GM23338 (cell line): ENCODE measurements around the gene PRKAB2. TPM values are rescaled to one million over a fixed set of nuclear protein-coding genes. Genes with fewer than 3 reads are reported as not detected.

Experiments used
- ATAC-seq: fragments of 200-7000 bp; cut with Tn5 transposase; 3 replicates; pipeline ENCODE4 v1.9.1; 2020
- DNase-seq: peaks from one replicate; pipeline ENCODE4 v3.0.0-alpha.2; 2015; ENCODE audit warnings: low spot score
- H2AFZ ChIP-seq: fragments of 200-600 bp; sonication (generic); 2 replicates; pipeline ENCODE4 v1.8.0; 2016; ENCODE audit warnings: antibody characterized with exemption, mild to moderate bottlenecking, moderate library complexity
- H3F3A ChIP-seq: fragments of 200-600 bp; sonication (generic); replicated peaks from 2 replicates; pipeline ENCODE4 v1.8.0; 2017; ENCODE audit warnings: antibody characterized with exemption, mixed run types, low read depth
- H3K27ac ChIP-seq: fragments of 200-600 bp; sonication (generic); 2 replicates; pipeline ENCODE4 v1.6.1; 2016; ENCODE audit warnings: low read depth
- H3K27me3 ChIP-seq: fragments of 200-600 bp; sonication (generic); 2 replicates; pipeline ENCODE4 v1.8.0; 2016; ENCODE audit warnings: mild to moderate bottlenecking, mixed run types, moderate library complexity; ENCODE audit not compliant: insufficient read depth
- H3K36me3 ChIP-seq: fragments of 200-600 bp; sonication (generic); 2 replicates; pipeline ENCODE4 v1.8.0; 2016; ENCODE audit warnings: mild to moderate bottlenecking; ENCODE audit not compliant: insufficient read depth
- H3K4me1 ChIP-seq: fragments of 200-600 bp; sonication (generic); 2 replicates; pipeline ENCODE4 v1.8.0; 2016; ENCODE audit warnings: mild to moderate bottlenecking, moderate library complexity; ENCODE audit not compliant: insufficient read depth
- H3K4me2 ChIP-seq: fragments of 200-600 bp; sonication (generic); 2 replicates; pipeline ENCODE4 v1.7.1; 2017; ENCODE audit warnings: mixed run types
- H3K4me3 ChIP-seq: fragments of 200-600 bp; sonication (generic); 2 replicates; pipeline ENCODE4 v1.6.1; 2016; ENCODE audit warnings: mixed run types
- H3K79me2 ChIP-seq: fragments of 200-600 bp; sonication (generic); replicated peaks from 2 replicates; pipeline ENCODE4 v1.8.0; 2017; ENCODE audit warnings: mild to moderate bottlenecking; ENCODE audit not compliant: insufficient read depth
- H3K9me2 ChIP-seq: fragments of 200-600 bp; sonication (generic); 2 replicates; pipeline ENCODE4 v1.8.0; 2017; ENCODE audit not compliant: insufficient read depth
- H4K20me1 ChIP-seq: fragments of 200-600 bp; sonication (generic); replicated peaks from 2 replicates; pipeline ENCODE4 v1.8.0; 2017; ENCODE audit warnings: mild to moderate bottlenecking; ENCODE audit not compliant: insufficient read depth
- H3K27ac Mint-ChIP-seq: 2 replicates; pipeline ENCODE4 v1.8.0; 2020; ENCODE audit warnings: inconsistent platforms, mild to moderate bottlenecking, moderate library complexity, mixed read lengths
- H3K27me3 Mint-ChIP-seq: 3 replicates; pipeline ENCODE4 v1.8.0; 2022; ENCODE audit warnings: low read depth, mild to moderate bottlenecking, moderate library complexity, mixed read lengths, inconsistent platforms; ENCODE audit not compliant: insufficient read depth, poor library complexity
- H3K36me3 Mint-ChIP-seq: 3 replicates; pipeline ENCODE4 v1.8.0; 2021; ENCODE audit warnings: low read depth, mild to moderate bottlenecking, inconsistent platforms, moderate library complexity, mixed read lengths
- H3K4me1 Mint-ChIP-seq: 3 replicates; pipeline ENCODE4 v1.8.0; 2020; ENCODE audit warnings: mild to moderate bottlenecking, inconsistent platforms, mixed read lengths
- H3K4me3 Mint-ChIP-seq: 3 replicates; pipeline ENCODE4 v1.8.0; 2021; ENCODE audit warnings: moderate library complexity, mild to moderate bottlenecking, inconsistent platforms, mixed read lengths
- H3K9me3 Mint-ChIP-seq: 3 replicates; pipeline ENCODE4 v1.8.0; 2020; ENCODE audit warnings: moderate library complexity, mild to moderate bottlenecking, inconsistent platforms, mixed read lengths
- CREB1 ChIP-seq: fragments of 250-450 bp; sonication (Bioruptor Pico); IDR thresholded peaks from 2 replicates; pipeline ENCODE4 v1.5.0; 2020; ENCODE audit warnings: low read depth, mild to moderate bottlenecking, moderate library complexity
- CTCF ChIP-seq, 2 experiments: fragments of 200-600 bp in 1 of 2; sonication (generic) in 1 of 2; conservative IDR thresholded peaks; 2 replicates each; pipeline versions ENCODE4 v1.5.1 to v1.6.1; 2016 to 2017; ENCODE audit warnings: antibody characterized with exemption in 2 of 2, low read depth in 2 of 2, mild to moderate bottlenecking in 2 of 2, moderate library complexity in 1 of 2
- ETS1 ChIP-seq: IDR thresholded peaks from 2 replicates; pipeline ENCODE4 v1.6.1; 2016; ENCODE audit warnings: antibody characterized with exemption
- EZH2 ChIP-seq: fragments of 200-600 bp; sonication (generic); IDR thresholded peaks from one replicate; pipeline ENCODE4 v1.8.0; 2017; ENCODE audit warnings: antibody characterized with exemption, mild to moderate bottlenecking, low read depth; ENCODE audit not compliant: unreplicated experiment
- EZH2phosphoT487 ChIP-seq: fragments of 200-600 bp; sonication (generic); IDR thresholded peaks from one replicate; pipeline ENCODE4 v1.8.1; 2018; ENCODE audit warnings: antibody characterized with exemption; ENCODE audit not compliant: unreplicated experiment
- JUNB ChIP-seq: IDR thresholded peaks from one replicate; pipeline ENCODE4 v1.6.1; 2016; ENCODE audit warnings: antibody characterized with exemption; ENCODE audit not compliant: unreplicated experiment
- NANOG ChIP-seq: IDR thresholded peaks from 2 replicates; pipeline ENCODE4 v1.6.1; 2016; ENCODE audit warnings: antibody characterized with exemption, borderline replicate concordance
- POLR2AphosphoS5 ChIP-seq: IDR thresholded peaks from 2 replicates; pipeline ENCODE4 v1.6.1; 2016; ENCODE audit warnings: antibody characterized with exemption, low read depth
- REST ChIP-seq: IDR thresholded peaks from one replicate; pipeline ENCODE4 v1.6.1; 2018; ENCODE audit warnings: antibody characterized with exemption; ENCODE audit not compliant: unreplicated experiment
- STAT1 ChIP-seq: IDR thresholded peaks from one replicate; pipeline ENCODE4 v1.6.1; 2016; ENCODE audit warnings: antibody characterized with exemption; ENCODE audit not compliant: unreplicated experiment
- ZNF114 ChIP-seq: fragments of 250-450 bp; sonication (Bioruptor Pico); IDR thresholded peaks from 2 replicates; pipeline ENCODE4 v1.5.0; 2020; ENCODE audit warnings: mild to moderate bottlenecking, moderate library complexity
- ZNF331 ChIP-seq: fragments of 250-450 bp; sonication (Bioruptor Pico); IDR thresholded peaks from 2 replicates; pipeline ENCODE4 v1.5.0; 2020; ENCODE audit warnings: low read depth, mild to moderate bottlenecking, moderate library complexity
- ZNF462 ChIP-seq: fragments of 250-450 bp; sonication (Bioruptor Pico); IDR thresholded peaks from 2 replicates; pipeline ENCODE4 v1.5.0; 2020; ENCODE audit warnings: mild to moderate bottlenecking, moderate library complexity
- polyA plus RNA-seq: library from polyadenylated mRNA; unstranded; fragments of >200 nt; fragmentation: Nextera tagmentation; extraction: Ambion mirVana; gene quantifications from 2 replicates; pipeline ENCODE4 v1.2.1, GENCODE V29; 2016
- total RNA-seq: library from RNA; depleted of rRNA; stranded (reverse); fragments of >200 nt; shearing (Covaris generic); gene quantifications from 2 replicates; pipeline ENCODE4 v1.2.3, GENCODE V29; 2014

PRKAB2 gene
- total and polyA plus RNA-seq, 2 experiments from 2014 or later = 15.9 to 32.2 TPM

GRCh38 chr1:147215540-147215916 is 43.3 kb upstream of the PRKAB2 start:
- Mint-ChIP-seq H3K36me3 (no peaks in the 10 kb centered on the region), H3K27ac (no peak overlapping the region), H3K27me3 (no peaks in the 10 kb centered on the region), H3K9me3 (no peaks in the 10 kb centered on the region), H3K4me1 (no peaks in the 10 kb centered on the region), H3K4me3 (no peak overlapping the region)
- H3K27ac ChIP-seq = no peak overlapping the region
- H3K4me3 ChIP-seq = no peak overlapping the region
- no peaks in the 10 kb centered on the region for H3K36me3 ChIP-seq
- ATAC-seq = no peak
- DNase-seq = no peak
- no peaks in the 10 kb centered on the region for H3K27me3 ChIP-seq
- 0 out of 2 replicates have a peak, but pooled peaks cover 3% of the 10 kb centered on the region for H3K9me2 ChIP-seq
- no peaks in the 10 kb centered on the region for H4K20me1 ChIP-seq
- no peaks in the 10 kb centered on the region for H3K4me1 ChIP-seq
- H3K4me2 ChIP-seq = no peak overlapping the region
- no peak overlapping the region for H2AFZ ChIP-seq
- no peaks in the 10 kb centered on the region for H3K79me2 ChIP-seq
- no peak for TF ChIP-seq EZH2phosphoT487
- no peak for TF ChIP-seq STAT1
- no peak for TF ChIP-seq ZNF114 (CRISPR knock-in tag)
- TF ChIP-seq CREB1 (CRISPR knock-in tag) = no peak
- TF ChIP-seq ZNF462 (CRISPR knock-in tag) = no peak
- TF ChIP-seq CTCF (conservative IDR thresholded peaks at IDR 0.05; ENCODE audit: low read depth in 2 of 2) = no peak
- TF ChIP-seq POLR2AphosphoS5 = no peak
- no peak for TF ChIP-seq EZH2
- TF ChIP-seq ETS1 = no peak
- no peak for TF ChIP-seq REST
- TF ChIP-seq JUNB = no peak
- no peak for TF ChIP-seq NANOG
- TF ChIP-seq ZNF331 (CRISPR knock-in tag) = no peak
- H3F3A ChIP-seq = no peaks in the 10 kb centered on the region
